HuH-7 (cell line): ENCODE measurements around the gene PCYT1A.
"Not testable (repeated sequence)": the region's sequence is repeated elsewhere in the genome, so short reads cannot be mapped to it uniquely, and the experiment has no call there.

Experiments
- DNase-seq: peaks from one replicate; pipeline ENCODE4 v3.0.0; 2011; ENCODE audit warnings: low spot score

Gene PCYT1A

DNA sequence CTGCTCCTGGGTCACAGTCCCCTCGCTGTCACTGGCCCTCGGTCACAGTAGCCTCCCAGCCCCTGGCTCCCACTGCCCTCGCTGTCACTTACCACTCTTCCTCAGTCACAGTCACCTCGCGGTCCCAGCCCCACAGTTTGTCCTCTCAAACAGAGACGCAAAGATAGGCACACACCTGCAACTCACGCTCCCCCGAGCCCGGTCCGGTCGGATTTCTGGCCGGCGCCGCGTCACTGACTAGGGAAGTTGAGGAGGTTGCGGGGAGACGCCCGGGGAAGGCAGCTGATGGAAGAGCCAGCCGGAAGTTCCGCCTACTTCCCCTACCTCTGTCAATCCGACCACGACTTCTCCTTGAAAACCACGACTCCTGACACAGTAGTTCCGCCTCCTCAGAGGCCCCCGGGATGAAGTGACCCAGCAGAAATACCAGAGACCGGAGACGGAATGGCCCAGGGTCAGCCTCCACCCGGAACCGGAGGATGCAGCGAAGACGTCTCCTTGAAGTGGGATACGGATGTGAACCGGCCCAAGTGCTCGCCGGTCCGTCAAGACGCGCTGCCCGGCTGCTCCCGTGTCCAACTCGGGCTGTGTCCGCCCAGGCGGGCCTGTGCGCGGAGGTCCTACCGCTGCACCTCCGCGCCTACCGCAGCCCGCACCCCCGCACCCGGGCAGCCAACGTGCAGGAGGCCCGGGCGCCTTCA is at the start of gene PCYT1A:
Gene PCYT1A (minus strand): TSS at position 287 of the 701 bp plus-strand sequence. CDS start 17,195 bp downstream, outside the sequence.
- peak; percentile 93 for DNase-seq

DNA sequence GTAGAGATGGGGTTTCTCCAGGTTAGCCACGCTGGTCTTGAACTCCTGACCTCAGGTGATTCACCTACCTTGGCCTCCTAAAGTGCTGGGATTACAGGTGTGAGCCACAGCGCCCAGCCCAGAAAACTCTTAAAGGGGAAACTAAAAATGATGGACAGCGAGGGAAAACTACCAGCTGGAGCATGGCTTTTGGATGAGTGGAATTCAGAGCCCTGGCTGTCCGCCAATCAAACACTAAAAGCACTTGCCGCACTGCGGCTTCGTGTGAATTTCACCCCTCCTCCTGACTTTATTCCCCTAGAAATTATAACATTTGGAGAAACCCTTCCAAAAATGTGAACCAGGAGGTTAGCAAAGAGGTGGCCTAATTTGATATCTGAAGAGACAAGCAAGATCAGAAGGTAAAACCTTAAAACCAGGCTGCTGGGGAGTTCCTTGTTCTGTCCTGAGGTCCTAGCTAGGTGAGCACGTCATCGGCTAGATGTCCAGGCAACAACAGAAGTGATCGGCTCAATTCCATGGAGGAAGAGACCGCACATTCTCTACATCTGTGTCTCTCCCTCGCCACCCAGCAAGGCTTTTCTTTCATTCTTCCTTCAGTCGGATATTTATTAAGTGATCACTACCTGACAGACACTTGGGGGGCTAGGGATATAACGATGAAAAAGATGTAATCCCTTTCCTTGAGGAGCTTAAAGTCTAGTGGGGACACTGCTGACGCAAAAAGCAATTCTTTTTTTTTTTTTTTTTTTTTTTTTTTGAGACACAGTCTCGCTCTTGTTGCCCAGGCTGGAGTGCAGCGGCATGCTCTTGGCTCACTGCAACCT is 49.0 kb upstream of the PCYT1A start:
- DNase-seq: no peak

DNA sequence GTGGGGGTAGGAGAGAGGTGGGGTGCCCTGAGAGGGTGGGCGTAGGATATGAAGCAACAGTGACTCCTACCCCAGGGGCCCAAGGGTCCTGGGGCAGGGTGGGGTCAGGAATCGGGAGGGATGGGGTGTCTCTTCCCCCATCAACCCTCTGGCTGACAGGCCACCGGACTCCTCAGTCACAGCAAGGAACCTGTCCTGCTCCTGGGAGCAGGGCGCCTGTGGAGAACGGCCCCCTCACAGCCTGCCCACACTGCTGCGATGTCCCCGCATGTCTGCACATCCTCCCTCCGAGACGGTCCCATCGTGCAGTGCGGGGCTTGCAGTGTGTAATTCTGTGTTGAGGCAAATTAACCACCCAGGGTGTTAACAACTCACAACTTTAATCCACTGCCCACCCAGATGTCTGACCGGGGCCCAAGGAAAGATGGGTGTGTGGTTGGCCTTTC is 48.0 kb upstream of the PCYT1A start:
- DNase-seq: no peak

DNA sequence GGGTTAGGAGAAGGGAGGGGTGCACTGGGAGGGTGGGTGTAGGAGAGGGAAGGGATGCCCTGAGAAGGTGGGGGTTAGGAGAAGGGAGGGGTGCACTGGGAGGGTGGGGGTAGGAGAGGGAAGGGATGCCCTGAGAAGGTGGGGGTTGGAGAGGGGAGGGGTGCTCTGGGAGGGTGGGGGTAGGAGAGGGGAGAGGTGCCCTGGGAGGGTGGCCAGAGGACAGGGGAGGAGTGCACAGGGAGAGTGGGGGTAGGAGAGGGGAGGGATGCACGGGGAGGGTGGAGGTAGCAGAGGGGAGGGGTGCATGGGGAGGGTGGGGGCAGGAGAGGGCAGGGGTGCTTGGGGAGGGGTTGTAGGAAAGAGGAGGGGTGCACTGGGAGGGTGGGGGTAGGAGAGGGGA is 47.5 kb upstream of the PCYT1A start:
- no peak for DNase-seq

DNA sequence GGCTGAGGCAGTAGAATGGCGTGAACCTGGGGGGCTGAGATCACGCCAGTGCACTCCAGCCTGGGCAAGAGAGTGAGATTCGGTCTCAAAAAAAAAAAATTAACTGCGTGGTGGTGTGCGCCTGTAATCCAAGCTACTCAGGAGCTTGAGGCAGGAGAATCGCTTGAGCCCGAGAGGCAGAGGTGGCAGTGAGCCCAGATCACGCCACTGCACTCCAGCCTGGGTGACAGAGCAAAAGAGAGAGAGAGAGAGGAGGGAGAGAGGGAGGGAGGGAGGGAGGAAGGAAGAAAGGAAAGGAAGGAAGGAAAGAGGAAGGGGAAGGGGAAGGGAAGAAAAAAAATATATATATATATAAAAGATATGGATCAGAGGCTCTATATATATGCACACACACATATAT is 44.6 kb upstream of the PCYT1A start:
- no peak for DNase-seq

DNA sequence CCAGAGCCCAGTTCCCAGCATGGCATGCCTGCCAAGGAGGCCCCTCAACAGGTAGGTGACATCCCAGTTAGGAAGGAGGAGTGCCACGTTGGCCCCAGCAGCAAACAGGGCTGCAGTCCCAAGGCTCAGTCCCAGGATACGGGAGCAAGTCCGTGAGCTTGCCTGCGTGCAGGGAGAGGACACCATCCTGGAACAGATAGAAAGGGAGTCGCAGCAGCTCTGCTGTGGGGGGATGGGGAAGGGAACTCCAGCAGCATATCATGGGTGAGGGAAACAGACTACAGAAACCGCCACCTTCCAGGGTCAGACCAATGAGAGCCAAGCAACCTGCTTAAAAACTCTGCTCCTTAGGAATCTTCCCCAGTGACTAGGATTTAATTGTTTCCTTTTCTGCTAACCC is 39.9 kb upstream of the PCYT1A start:
- DNase-seq: no peak

DNA sequence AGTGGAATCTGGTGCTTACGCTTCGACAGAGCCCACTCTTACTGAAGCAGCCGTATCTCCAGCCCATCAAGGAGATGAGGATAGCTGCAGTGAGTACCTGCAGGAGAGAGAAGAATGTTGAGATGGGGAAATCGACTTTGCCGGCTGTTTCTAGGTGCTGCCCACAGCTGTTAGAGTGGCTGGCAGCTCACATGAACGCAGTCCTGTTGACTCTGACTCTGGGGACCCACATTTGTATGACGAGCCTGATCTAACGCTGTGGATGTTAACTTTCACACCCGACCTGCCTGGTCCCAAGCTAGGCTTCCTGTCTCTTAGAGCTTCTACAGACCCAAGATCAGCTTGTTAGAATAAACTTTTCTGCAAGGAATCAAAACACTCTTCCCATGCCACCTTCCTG is 39.4 kb upstream of the PCYT1A start:
- DNase-seq: no peak

DNA sequence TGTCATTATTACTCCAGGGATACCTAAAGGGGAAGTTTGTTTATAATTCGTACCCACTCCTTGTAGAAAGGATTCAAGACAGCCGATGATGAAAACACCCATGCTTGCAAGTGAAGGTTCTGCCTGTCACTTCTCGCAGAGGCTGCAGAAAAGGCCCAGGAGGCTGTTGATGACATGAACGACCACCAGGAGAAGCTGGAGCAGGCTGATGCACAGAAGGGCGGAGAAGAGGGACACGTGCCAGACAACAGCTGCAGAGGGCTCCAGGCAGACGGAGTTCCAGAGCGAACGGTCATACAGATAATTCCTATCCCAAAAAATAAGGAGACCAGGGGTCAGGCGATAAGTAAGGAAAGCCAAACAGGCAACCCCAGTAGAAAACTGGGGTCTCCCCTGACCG is 36.2 kb upstream of the PCYT1A start:
- no peak for DNase-seq

DNA sequence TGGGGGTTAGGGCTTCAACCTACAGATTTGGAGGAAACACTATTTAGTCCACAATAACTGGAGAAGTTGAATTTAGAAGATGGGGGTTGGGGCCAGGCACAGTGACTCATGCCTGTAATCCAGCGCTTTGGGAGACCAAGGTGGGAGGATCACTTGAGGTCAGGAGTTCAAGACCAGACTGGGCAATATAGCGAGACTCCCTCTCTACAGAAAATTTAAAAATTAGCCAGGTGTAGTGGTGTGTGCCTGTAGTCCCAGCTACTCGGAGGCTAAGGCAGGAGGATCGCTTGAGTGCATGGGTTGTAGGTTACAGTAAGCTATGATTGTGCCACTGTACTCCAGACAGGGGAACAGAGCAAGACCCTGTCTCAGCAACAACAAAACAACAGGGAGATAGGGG is 35.5 kb upstream of the PCYT1A start:
- DNase-seq: no peak

DNA sequence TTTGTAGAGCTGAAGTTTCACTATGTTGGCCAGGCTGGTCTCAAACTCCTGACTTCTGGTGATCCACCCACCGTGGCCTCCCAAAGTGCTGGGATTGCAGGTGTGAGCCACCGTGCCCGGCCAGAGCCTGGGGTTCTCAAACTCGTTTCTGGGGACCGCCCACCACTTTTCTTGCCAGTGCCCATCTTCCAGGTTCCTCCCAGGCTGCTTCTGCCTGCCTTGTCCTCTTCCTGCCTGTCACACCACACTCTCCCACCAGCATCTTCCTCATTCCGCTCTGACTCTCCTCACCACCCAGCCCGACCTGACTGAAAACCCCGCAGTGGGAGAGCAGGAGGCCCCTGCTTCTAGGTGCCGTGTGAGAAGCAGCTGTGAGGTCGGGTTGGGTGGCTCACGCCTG is 33.6 kb upstream of the PCYT1A start:
- no peak for DNase-seq

DNA sequence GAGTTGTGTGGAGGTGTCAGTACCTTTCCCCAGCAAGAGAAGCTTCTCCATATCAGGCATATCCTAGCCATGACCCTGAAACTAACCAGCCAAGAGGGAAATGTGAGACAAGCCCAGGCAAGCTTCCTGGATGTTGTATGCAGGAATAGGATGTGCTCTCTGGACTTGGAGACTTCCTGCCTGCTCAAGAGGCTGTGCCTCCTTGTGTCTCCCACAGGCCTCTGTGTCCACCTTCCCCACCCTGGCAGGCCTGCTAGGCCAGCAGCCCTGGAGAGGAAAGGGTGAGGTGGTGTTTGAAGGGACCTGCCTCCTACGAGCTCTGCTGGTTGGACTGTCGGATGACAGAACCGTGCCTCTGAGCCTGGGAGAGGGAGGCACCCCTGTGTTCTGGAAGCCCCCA is 32.6 kb upstream of the PCYT1A start:
- DNase-seq: no peak

DNA sequence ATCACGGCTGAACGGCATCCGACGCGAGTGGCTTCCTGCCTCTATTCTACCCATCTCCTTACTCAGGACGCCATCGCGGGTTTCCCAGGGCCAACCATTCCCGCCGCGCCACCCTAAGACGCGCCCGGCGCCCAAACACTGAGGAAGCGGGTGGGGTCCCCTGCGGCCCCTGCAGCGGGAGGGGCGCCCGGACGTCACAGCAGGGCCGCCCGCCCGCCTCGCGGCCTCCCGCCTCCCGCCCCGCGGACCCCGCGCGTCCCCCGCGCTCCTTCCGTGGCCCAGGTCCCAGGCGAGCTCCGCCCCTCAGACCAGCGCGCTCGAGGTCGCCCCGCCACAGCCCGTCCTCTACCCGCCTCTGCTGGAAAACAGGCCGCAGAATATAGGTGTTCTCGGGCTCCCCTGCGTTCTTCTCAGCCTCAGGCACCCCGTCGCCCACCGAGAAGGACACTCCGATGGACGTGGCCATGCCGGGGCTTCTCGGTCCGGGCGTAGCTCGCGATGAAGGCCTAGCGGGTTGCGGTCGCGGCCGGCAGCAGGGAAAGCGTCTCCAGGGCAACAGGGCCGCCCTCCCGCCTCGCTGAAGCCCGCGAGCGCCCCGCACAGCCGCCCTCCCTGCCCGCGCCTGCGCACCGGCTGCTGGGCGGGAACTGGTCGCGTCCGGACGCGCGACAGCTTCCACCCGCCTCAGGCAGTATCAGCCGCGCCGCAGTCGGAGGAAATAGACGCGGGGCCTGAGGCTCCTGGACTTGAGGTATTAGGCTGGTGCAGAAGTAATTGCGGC is 30.4 kb upstream of the PCYT1A start, which contains the start of gene DYNLT2B:
Gene DYNLT2B (minus strand): TSS at position 554 of the 781 bp plus-strand sequence. CDS start 88 bp downstream, at position 466.
- DNase-seq: peak; percentile 94

DNA sequence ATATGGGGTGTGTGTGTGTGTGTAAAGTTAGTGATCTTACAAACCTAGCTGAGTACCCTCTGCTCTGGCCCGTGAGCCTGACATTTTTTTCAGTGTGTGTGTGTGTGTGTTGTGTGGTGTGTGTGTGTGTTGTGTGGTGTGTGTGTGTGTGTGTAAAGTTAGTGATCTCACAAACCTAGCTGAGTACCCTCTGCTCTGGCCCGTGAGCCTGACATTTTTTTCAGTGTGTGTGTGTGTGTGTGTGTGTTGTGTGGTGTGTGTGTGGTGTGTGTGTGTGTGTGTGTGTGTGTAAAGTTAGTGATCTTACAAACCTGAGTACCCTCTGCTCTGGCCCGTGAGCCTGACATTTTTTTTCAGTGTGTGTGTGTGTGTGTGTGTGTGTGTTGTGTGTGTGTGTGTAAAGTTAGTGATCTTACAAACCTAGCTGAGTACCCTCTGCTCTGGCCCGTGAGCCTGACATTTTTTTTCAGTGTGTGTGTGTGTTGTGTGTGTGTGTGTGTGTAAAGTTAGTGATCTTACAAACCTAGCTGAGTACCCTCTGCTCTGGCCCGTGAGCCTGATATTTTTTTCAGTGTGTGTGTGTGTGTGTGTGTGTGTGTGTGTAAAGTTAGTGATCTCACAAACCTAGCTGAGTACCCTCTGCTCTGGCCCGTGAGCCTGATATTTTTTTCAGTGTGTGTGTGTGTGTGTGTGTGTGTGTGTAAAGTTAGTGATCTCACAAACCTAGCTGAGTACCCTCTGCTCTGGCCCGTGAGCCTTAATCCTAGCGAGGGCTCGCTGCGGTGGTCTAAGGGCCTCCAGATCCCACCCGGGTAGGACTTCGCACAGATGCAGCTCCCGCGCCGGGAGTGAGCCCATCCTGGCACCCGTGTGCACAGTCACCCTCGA is 29.5 kb upstream of the PCYT1A start:
- not testable (repeated sequence) for DNase-seq

DNA sequence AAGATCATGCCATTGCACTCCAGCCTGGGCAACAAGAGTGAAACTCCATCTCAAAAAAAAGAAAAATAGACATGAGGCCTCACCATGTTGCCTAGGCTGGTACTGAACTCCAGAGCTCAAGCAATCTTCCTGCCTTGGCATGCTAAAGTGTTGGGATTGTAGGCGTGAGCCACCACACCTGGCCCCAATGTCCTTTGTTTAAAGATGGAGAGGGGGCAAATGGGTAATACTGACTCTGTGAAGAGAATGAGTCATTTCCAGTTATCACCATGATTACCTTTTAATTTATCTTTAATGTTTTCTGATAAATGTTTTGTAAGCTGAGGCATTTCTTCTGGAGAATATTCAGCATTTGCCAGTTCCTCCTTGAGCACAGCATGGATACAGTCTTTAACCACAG is 28.3 kb upstream of the PCYT1A start:
- no peak for DNase-seq

DNA sequence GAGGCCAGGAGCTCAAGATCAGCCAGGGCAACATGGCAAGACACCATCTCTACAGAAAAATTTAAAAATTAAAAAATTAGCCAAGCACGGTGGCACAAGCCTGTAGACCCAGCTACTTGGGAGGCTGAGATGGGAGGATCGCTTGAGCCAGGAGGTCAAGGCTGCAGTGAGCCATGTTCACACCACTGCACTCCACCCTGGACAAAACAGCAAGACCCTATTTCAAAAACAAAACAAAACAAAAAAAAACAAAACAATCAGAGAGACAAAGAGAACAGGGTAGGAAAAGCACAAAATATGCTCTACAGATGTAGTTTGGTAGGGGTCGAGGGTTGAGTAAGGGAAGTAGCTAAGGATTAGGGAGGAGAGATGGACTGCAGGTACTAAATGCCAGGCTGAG is 27.1 kb upstream of the PCYT1A start:
- no peak for DNase-seq

DNA sequence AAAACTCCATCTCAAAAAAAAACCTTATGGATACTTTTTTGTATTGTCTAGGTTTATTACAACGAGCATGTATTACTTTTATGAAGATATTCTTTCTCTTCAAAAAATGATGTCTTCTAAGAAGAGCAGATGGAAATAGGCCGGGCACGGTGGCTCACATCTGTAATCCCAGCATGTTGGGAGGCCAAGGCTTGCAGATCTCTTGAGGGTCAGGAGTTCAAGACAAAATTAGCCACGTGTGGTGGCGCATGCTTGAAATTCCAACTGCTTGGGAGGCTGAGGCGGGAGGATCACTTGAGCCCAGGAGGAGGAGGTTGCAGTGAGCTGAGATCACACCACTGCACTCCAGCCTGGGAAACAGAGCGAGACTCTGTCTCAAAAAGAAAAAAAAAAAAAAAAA is 26.6 kb upstream of the PCYT1A start:
- not testable (repeated sequence) for DNase-seq

DNA sequence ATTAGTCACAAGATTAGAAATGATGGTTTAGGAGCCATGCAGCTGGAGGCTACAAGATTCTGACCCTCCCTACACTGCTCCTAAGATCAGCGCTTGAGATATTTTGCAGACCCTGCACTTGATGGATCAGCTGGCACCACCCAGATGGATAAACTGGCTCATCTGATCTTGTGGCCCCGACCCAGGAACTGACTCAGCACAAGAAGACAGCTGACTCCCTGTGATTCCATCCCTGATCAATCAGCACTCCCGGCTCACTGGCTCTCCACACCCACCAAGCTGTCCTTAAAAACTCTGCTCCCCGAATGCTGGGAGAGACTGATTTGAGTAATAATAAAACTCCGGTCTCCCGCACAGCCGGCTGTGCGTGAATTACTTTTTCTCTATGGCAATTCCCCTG is 15.4 kb upstream of the PCYT1A start:
- not testable (repeated sequence) for DNase-seq

DNA sequence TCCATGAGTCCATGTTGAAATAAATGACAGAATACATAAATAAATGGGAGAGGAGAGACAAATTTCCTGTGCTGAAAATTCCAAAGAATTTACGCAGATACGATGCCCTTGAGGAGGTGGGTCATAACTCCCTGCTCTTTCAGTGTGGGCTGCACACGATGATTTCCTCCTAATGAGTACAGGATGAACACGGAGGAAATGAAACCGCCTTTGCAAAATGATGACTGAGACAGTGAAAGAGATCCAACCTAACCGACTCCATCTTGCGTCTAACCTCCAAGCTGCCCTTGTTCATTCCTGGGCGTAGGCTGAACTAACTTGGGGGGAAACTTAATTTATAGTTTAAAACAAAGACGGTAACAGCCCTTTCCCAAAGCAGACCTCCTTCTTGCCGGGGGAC is 15.0 kb upstream of the PCYT1A start:
- DNase-seq: not testable (repeated sequence)

DNA sequence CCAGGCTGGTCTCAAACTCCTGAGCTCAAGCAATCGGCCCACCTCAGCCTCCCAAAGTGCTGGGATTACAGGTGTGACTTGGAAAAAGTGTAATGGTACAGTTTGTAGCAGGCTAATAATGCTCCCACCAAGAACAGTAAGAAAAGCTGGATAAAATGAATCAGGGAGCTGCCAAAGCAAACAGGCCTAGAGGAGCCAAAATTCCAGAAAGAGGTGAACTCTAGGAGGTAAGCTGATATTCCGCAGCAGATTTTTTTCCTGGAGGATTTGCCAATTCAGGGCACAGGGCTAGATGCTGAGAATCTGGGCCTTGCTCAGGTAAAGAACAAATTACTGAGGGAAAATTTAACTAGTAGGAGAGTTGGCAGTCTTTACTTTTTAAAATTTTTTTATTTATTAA is 11.0 kb upstream of the PCYT1A start:
- DNase-seq: no peak

DNA sequence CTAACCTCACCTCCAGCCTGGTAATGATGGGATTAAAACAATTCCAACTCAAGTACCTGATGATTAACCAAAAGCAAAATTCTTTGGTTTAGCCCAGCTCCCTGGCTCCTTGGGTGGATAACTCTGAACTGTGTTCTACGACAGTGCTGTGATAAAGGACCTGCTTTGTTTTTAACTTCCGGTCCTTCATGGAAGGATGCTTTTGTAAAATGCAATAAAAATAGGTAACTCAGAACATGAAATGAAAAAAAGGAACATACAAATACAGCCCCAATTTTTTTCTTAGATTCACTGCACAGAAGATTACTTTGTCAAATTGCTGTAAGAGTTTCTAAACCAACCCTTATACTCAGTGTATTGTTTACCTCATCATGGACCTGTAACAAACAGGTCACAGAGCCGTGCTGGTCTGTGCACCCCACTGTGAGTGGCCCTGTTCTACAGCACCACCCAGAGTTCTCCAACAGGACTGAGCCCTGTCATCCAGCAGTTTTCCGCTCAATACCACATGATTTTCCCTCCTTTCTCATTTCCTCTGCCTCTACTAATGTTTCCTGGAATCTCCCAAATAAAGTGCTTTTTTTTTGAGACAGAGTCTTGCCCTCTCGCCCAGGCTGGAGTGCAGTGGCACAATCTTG is 4.9 kb upstream of the PCYT1A start:
- no peak for DNase-seq

DNA sequence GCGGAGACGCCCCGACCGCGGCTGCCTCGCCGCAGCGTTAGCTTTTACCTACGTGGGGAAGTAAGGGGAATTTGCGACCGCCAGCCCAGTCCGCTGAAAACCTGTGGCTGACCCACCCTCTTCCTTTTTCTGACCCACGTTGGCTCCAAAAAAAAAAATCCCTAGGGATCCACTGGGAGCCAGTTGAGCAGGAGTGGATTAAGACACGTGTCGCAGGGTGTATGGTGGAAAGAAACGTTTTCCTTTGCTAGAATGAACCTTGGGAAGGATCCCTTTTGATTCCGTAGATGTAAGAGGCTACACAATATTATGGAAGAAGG is 575 bp upstream of the PCYT1A start:
- peak; percentile 50 for DNase-seq
